Astrocyte (in vitro differentiated cells and primary cell): ENCODE results near the gene ZNF385D.

Source experiments
- EZH2 ChIP-seq: IDR thresholded peaks from 2 replicates; pipeline ENCODE4 v1.6.1; 2012; ENCODE audit warnings: mild to moderate bottlenecking, low read length, inconsistent platforms; ENCODE audit not compliant: insufficient read depth
- TF ChIP-seq, protein P1 (sequence below): IDR thresholded peaks from 2 replicates; pipeline ENCODE4 v1.5.1; 2011; ENCODE audit warnings: low read depth, mild to moderate bottlenecking, inconsistent platforms, low read length, moderate library complexity; ENCODE audit not compliant: insufficient read depth

DNA sequence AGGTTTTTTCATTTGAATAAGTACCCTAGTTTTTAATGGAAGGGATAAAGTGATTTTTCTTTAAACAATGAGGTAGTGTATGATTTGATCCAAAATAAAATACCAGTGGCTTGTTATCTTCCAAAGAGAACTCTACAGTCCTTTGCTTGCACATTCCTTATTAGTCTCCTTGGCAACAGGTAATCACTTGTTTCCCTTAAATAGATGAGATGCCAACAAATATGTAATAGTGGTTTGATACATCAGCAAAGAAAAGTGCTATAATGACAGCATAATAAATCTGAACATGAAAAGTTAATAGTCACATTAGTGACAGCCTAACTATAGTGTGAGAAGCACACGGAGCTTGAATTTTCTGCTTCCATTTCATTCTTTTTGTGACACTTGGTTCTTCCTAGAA lies 360.2 kb downstream of the ZNF385D start:
- TF ChIP-seq, protein P1, sequence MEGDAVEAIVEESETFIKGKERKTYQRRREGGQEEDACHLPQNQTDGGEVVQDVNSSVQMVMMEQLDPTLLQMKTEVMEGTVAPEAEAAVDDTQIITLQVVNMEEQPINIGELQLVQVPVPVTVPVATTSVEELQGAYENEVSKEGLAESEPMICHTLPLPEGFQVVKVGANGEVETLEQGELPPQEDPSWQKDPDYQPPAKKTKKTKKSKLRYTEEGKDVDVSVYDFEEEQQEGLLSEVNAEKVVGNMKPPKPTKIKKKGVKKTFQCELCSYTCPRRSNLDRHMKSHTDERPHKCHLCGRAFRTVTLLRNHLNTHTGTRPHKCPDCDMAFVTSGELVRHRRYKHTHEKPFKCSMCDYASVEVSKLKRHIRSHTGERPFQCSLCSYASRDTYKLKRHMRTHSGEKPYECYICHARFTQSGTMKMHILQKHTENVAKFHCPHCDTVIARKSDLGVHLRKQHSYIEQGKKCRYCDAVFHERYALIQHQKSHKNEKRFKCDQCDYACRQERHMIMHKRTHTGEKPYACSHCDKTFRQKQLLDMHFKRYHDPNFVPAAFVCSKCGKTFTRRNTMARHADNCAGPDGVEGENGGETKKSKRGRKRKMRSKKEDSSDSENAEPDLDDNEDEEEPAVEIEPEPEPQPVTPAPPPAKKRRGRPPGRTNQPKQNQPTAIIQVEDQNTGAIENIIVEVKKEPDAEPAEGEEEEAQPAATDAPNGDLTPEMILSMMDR: no peak
- TF ChIP-seq EZH2: no peak
